PC-3 (cell line): ENCODE results near the gene ASTN2.

ENCODE experiments used
- EZH2 ChIP-seq: fragments of 300-600 bp; sonication (generic); IDR thresholded peaks from one replicate; pipeline ENCODE4 v1.6.1; 2017; ENCODE audit warnings: antibody characterized with exemption, mild to moderate bottlenecking, low read length; ENCODE audit not compliant: unreplicated experiment
- TF ChIP-seq, protein P1 (sequence below): fragments of 300-600 bp; sonication (generic); conservative IDR thresholded peaks from 2 replicates; pipeline ENCODE4 v1.5.1; 2017; ENCODE audit warnings: antibody characterized with exemption, low read depth, mild to moderate bottlenecking, low read length

DNA sequence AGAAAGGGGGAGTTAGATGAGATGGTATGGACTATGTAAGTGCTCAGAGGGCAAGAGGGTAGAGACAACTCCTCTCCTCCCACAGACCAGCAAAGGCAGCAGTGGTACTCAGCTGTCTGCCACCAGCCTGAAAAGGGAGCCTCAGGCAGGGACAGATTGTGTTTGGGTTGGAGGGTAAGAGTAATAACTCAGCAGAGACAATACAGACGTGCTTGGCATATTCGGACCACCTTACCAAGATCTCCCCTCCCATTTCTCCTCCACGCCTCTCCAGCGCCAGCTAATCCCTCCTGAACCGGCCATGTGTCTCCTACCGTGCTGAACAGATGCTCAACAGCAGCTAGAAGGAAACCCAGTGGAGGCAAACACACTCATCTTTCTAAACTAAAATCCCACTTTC lies 180.8 kb downstream of the ASTN2 start:
- TF ChIP-seq, protein P1, sequence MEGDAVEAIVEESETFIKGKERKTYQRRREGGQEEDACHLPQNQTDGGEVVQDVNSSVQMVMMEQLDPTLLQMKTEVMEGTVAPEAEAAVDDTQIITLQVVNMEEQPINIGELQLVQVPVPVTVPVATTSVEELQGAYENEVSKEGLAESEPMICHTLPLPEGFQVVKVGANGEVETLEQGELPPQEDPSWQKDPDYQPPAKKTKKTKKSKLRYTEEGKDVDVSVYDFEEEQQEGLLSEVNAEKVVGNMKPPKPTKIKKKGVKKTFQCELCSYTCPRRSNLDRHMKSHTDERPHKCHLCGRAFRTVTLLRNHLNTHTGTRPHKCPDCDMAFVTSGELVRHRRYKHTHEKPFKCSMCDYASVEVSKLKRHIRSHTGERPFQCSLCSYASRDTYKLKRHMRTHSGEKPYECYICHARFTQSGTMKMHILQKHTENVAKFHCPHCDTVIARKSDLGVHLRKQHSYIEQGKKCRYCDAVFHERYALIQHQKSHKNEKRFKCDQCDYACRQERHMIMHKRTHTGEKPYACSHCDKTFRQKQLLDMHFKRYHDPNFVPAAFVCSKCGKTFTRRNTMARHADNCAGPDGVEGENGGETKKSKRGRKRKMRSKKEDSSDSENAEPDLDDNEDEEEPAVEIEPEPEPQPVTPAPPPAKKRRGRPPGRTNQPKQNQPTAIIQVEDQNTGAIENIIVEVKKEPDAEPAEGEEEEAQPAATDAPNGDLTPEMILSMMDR: no peak
- TF ChIP-seq EZH2: no peak
